ENCODE data around the gene GOLGA8N.
"Not testable (repeated sequence)": the region's sequence is repeated elsewhere in the genome, so short reads cannot be mapped to it uniquely, and the experiment has no call there.

GRCh38 chr15:32609518-32609917 lies 16.3 kb downstream of the GOLGA8N start:
- not testable (repeated sequence) for TF ChIP-seq CTCF (conservative IDR thresholded peaks at IDR 0.05; ENCODE audit: low read depth, low read length); EZH2 (IDR thresholded peaks at IDR 0.05; ENCODE audit: borderline replicate concordance, low read depth, low read length, poor library complexity, severe bottlenecking)

All from A673 (cell line).